BJ (cell line): ENCODE data around the gene EOGT. TPM values are rescaled to one million over a fixed set of nuclear protein-coding genes. Genes with fewer than 3 reads are reported as not detected.

Source experiments
- CTCF ChIA-PET: fragments of 350-600 bp; formaldehyde crosslinking; extraction: SDS; loops from one replicate; lab custom pipeline; 2021; ENCODE audit warnings: antibody characterized with exemption, inconsistent platforms; lab: Yijun Ruan, JAX
- POLR2A ChIA-PET: fragments of 300-600 bp; sonication (Branson Sonifier 250); formaldehyde crosslinking; extraction: SDS; loops from one replicate; lab custom pipeline; 2021; ENCODE audit warnings: antibody characterized with exemption; lab: Charles Lee
- DNase-seq: peaks from one replicate; pipeline ENCODE4 v3.0.0-alpha.2; 2011; ENCODE audit warnings: low read depth
- H3K27me3 ChIP-seq: 2 replicates; pipeline ENCODE4 v1.6.0; 2011; ENCODE audit warnings: low read length; ENCODE audit not compliant: control insufficient read depth, insufficient read depth
- H3K36me3 ChIP-seq: 2 replicates; pipeline ENCODE4 v1.5.1; 2011; ENCODE audit warnings: low read length; ENCODE audit not compliant: control insufficient read depth, insufficient read depth
- H3K4me3 ChIP-seq: 2 replicates; pipeline ENCODE4 v1.5.1; 2011; ENCODE audit warnings: low read depth, mild to moderate bottlenecking, control low read depth, low read length
- polyA minus RNA-seq: library from RNA; depleted of rRNA, polyadenylated mRNA; stranded (reverse); fragments of >200 nt; gene quantifications from 2 replicates; pipeline ENCODE4 v1.2.3, GENCODE V29; 2011; rRNA and poly(A)+ RNA removed
- polyA plus RNA-seq: library from polyadenylated mRNA; depleted of rRNA; stranded (reverse); fragments of >200 nt; gene quantifications from 2 replicates; pipeline ENCODE4 v1.2.3, GENCODE V29; 2011; rRNA removed
- TF ChIP-seq, protein P1 (sequence below): IDR thresholded peaks from 2 replicates; pipeline ENCODE4 v1.5.1; 2011; ENCODE audit warnings: low read depth, mild to moderate bottlenecking, control low read depth, inconsistent platforms, low read length, moderate library complexity; ENCODE audit not compliant: insufficient read depth

Gene EOGT
- 18.9 and 31.2 TPM in 2 replicates for polyA plus RNA-seq
- 22.2 and 22.8 TPM in 2 replicates for polyA minus RNA-seq

DNA sequence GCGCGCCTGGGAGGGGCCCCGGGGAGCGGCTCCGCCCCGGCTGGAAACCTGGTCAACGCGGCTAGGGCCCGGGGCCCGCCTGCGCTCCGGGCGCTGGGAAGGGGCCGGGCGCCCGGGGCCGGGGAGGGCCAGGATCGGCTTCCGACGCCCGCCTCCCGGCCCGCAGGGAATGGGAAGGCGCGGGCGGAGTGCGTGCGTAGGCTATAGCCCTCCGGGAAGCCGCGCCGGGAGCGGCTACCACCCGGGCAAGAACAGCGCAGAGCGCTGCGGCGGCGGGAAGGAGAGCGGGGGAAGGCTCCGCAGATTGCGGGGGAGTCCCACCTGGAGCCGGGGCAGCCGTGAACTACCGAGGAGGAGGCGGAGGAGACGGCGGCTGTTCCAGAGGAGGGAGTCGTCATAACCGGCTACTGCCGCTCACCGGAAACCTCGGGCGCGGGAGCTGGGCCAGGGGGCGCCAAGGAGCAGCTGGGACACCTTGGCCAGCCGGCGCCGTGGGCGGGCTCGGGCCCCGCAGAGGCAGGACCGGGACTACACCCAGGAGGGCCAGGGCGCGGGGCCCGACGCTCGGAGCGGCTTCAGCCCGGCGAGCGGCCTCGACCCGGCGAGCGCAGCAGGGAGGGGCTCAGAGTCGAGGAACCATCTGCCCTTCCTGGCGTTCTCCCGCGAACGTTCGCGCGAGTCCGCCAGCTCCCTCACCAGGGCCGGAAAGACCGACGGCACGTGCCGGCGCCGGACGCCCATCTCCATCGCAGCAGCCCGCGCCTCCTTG, at the start of gene EOGT:
TSS of gene EOGT (minus strand) at position 432 of the 769 bp plus-strand sequence. CDS start 3,838 bp downstream, outside the sequence.
- H3K4me3 ChIP-seq = peak within 1 kb of the TSS; percentile 76
- ChIA-PET CTCF (interaction anchor here (0.8 to 1.7 kb wide), 6 partner anchors 9 to 64 kb away, joined by 3 to 7 read pairs (median 3); no protein-coding TSS in a partner anchor), POLR2A (no interaction called here)

DNA sequence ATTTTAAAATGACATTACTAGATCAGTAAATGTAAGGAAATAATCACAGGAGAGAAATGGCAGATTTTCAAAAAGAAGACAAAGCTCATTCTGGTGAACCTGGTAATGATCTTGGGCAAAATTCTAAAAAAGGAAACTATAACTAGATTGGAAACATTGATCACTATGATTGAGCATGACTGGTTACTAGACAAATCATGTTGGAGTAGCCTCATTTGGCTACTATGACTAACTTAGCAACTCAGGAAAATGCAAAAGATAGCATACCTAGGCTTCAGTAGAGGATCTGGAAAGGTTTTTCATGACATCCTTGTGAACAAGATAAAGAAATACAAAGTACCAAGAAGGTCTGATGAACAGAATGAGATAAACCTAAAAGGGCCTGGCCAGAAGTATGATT, 46.2 kb upstream of the EOGT start:
- Histone ChIP-seq H3K27me3 (no peaks in the 10 kb centered on the region), H3K4me3 (no peak overlapping the region), H3K36me3 (peaks cover 3% of the 10 kb centered on the region)
- no peak for DNase-seq
- TF ChIP-seq, protein P1, sequence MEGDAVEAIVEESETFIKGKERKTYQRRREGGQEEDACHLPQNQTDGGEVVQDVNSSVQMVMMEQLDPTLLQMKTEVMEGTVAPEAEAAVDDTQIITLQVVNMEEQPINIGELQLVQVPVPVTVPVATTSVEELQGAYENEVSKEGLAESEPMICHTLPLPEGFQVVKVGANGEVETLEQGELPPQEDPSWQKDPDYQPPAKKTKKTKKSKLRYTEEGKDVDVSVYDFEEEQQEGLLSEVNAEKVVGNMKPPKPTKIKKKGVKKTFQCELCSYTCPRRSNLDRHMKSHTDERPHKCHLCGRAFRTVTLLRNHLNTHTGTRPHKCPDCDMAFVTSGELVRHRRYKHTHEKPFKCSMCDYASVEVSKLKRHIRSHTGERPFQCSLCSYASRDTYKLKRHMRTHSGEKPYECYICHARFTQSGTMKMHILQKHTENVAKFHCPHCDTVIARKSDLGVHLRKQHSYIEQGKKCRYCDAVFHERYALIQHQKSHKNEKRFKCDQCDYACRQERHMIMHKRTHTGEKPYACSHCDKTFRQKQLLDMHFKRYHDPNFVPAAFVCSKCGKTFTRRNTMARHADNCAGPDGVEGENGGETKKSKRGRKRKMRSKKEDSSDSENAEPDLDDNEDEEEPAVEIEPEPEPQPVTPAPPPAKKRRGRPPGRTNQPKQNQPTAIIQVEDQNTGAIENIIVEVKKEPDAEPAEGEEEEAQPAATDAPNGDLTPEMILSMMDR = no peak
- CTCF ChIA-PET = interaction anchor here (0.9 kb wide), 1 partner anchor 59 kb away, joined by 3 read pairs; no protein-coding TSS in a partner anchor
- POLR2A ChIA-PET = no interaction called here

More for the DNA sequence above, at the start of gene EOGT:
- peak; percentile 39 for DNase-seq
- TF ChIP-seq, protein P1 = peak; percentile 58
- Histone ChIP-seq H3K36me3 (peaks cover 5% of the 10 kb centered on the region), H3K27me3 (no peaks in the 10 kb centered on the region)

DNA sequence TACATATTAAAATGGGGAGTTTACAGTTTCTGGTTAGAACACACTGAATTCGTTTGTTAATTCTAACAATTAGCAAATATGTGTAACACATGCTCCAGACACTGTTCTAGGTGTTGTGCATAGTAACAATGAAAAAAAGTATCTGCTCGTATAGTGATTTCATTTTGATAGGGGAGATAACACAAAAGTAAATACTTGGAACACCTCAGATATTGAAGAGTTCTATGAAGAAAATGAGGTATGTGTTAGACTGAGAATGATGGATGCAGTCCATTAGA, 45.4 kb upstream of the EOGT start:
- H3K36me3 ChIP-seq = peaks cover 3% of the 10 kb centered on the region
- no peak for DNase-seq
- ChIA-PET CTCF (interaction anchor here (0.9 kb wide), 1 partner anchor 60 kb away, joined by 3 read pairs; no protein-coding TSS in a partner anchor), POLR2A (no interaction called here)
- TF ChIP-seq, protein P1 = no peak
- no peaks in the 10 kb centered on the region for H3K27me3 ChIP-seq
- H3K4me3 ChIP-seq = no peak overlapping the region

DNA sequence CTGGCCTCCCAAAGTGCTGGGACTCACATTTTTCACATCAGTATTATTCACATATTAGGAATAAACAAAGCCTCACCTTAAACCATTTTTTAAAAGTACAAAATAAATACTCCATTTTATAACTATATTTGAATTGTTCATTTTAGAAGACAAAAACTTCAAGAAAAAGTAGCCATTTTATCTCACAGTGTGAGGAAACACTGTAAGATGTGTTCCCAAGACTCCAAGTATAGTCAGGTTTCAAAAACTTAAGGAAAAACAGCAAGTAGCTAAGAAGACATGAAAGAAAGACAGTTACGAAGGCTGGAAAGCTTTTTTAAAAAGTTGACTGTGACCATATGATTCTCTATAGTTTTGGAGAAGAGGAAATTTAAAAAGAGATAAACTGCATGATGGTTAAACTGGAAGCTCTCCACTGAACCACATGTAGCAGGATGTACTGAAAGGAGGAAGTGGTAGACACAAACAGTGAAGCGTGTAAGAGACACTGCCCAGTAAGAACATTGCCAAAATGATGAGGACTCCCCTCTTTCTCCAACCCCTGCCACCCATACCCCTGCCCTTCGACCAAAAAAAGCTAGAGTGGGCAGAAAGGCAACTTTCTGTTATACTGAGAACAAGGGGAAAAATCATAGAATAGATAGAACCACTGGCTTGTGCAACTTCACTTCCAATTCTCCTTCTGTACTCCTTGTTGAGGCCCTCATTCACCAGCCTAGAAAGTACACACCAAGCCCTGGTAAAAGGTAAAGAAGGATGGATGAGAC, 44.9 kb upstream of the EOGT start:
- CTCF ChIA-PET = no interaction called here
- TF ChIP-seq, protein P1 = no peak
- peaks cover 3% of the 10 kb centered on the region for H3K36me3 ChIP-seq
- no peak overlapping the region for H3K4me3 ChIP-seq
- POLR2A ChIA-PET = no interaction called here
- H3K27me3 ChIP-seq = no peaks in the 10 kb centered on the region
- DNase-seq = no peak

DNA sequence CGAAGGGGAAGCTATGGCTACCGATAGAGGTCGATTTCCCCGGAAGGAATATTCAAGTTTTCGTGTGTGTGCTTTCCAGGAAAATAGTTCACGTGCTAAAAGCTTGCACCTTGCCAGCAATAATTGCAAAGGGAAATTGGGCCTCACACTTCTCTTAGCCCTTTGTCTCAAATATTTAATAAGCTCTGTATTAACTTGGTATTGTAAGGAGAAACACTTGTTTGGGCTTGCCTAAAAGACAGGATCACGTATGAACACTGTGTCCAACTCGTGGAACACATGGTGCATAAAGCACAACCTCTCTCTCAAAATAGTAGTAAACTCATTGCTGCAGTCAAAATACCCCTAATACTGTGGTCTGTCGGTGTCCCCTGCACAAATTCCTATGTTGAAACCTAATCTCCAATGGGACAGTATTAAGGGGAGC, 39.0 kb upstream of the EOGT start:
- POLR2A ChIA-PET = no interaction called here
- no peak for DNase-seq
- peak overlapping the region; percentile 34 for H3K4me3 ChIP-seq
- H3K36me3 ChIP-seq = peaks cover 3% of the 10 kb centered on the region
- CTCF ChIA-PET = interaction anchor here (1.0 to 1.6 kb wide), 4 partner anchors 11 to 39 kb away, joined by 3 to 4 read pairs (median 3); partner anchors contain the start of gene EOGT
- TF ChIP-seq, protein P1 = peak; percentile 16; the same call in 1 of the 2 replicates
- H3K27me3 ChIP-seq = no peaks in the 10 kb centered on the region
